Endothelial cell of umbilical vein (primary cell): ENCODE results near the gene SPG21. TPM values are rescaled to one million over a fixed set of nuclear protein-coding genes. Genes with fewer than 3 reads are reported as not detected.

Source experiments
- BruUV-seq: library from RNA; stranded (reverse); fragments of 400-500 nt; replicated peaks from 2 replicates; lab custom pipeline; 2021; lab: Mats Ljungman, UMichigan
- CTCF ChIA-PET: fragments of 300-600, 350-600 bp; sonication (Branson Sonifier 250); formaldehyde crosslinking; loops from one replicate; lab custom pipeline; 2021; ENCODE audit warnings: antibody characterized with exemption, inconsistent platforms; lab: Charles Lee
- POLR2A ChIA-PET: fragments of 300-600, 350-600 bp; sonication (Branson Sonifier 250); formaldehyde crosslinking; loops from one replicate; lab custom pipeline; 2021; ENCODE audit warnings: antibody characterized with exemption, inconsistent platforms; lab: Charles Lee
- DNase-seq: peaks from one replicate; pipeline ENCODE4 v3.0.0-alpha.2; 2011; ENCODE audit warnings: low read depth, low spot score
- FAIRE-seq: peaks from 2 replicates; lab custom pipeline; 2011; peaks lifted over from hg19 to GRCh38; lab: Jason Lieb, UNC
- H2AFZ ChIP-seq: 2 replicates; pipeline ENCODE4 v1.6.0; 2012; ENCODE audit warnings: low read depth, low read length, control low read depth, inconsistent platforms
- H3K27ac ChIP-seq: 2 replicates; pipeline ENCODE4 v1.5.1; 2011; ENCODE audit warnings: low read depth, mild to moderate bottlenecking, control low read depth, low read length, moderate library complexity; ENCODE audit not compliant: insufficient read depth
- H3K27me3 ChIP-seq, 2 experiments: 2 replicates each; pipeline versions ENCODE4 v1.6.0 to v1.6.1; 2011; ENCODE audit warnings: low read length in 2 of 2, mixed read lengths in 1 of 2; ENCODE audit not compliant: control insufficient read depth in 2 of 2, insufficient read depth in 2 of 2
- H3K36me3 ChIP-seq, 2 experiments: 2 replicates in 1 of 2; 3 replicates in 1 of 2; pipeline ENCODE4 v1.5.1; 2011; ENCODE audit warnings: low read length in 2 of 2, mild to moderate bottlenecking in 1 of 2, moderate library complexity in 1 of 2; ENCODE audit not compliant: control insufficient read depth in 2 of 2, insufficient read depth in 2 of 2; ENCODE audit errors: extremely low read depth in 1 of 2
- H3K4me1 ChIP-seq: 3 replicates; pipeline ENCODE4 v1.5.1; 2011; ENCODE audit warnings: mild to moderate bottlenecking, low read length; ENCODE audit not compliant: control insufficient read depth, insufficient read depth; ENCODE audit errors: extremely low read depth
- H3K4me2 ChIP-seq: 2 replicates; pipeline ENCODE4 v1.6.1; 2011; ENCODE audit warnings: low read length, control low read depth, mixed read lengths; ENCODE audit not compliant: insufficient read depth
- H3K4me3 ChIP-seq, 3 experiments: fragments of 200-600 bp in 1 of 3; sonication (generic), shearing (Covaris generic) in 1 of 3; replicated peaks in 1 of 3; 2 replicates each; pipeline ENCODE4 v1.5.1; 2011 to 2016; ENCODE audit warnings: control low read depth in 3 of 3, low read length in 3 of 3, mild to moderate bottlenecking in 2 of 3, inconsistent platforms in 1 of 3, low read depth in 1 of 3, moderate library complexity in 1 of 3; ENCODE audit not compliant: insufficient read depth in 1 of 3
- H3K79me2 ChIP-seq: 2 replicates; pipeline ENCODE4 v1.6.0; 2012; ENCODE audit warnings: low read length, inconsistent platforms; ENCODE audit not compliant: control insufficient read depth, insufficient read depth
- H3K9ac ChIP-seq: replicated peaks from 2 replicates; pipeline ENCODE3; 2011; ENCODE audit warnings: low read length, control low read depth; ENCODE audit not compliant: insufficient read depth; ENCODE audit errors: extremely low read depth
- H3K9me1 ChIP-seq: replicated peaks from 3 replicates; pipeline ENCODE4 v1.6.0; 2011; ENCODE audit warnings: mild to moderate bottlenecking, low read length; ENCODE audit not compliant: control insufficient read depth, insufficient read depth; ENCODE audit errors: extremely low read depth
- H3K9me3 ChIP-seq: replicated peaks from 2 replicates; pipeline ENCODE4 v1.5.1; 2012; ENCODE audit warnings: low read length, inconsistent platforms; ENCODE audit not compliant: control insufficient read depth, insufficient read depth
- H4K20me1 ChIP-seq: replicated peaks from 2 replicates; pipeline ENCODE3; 2011; ENCODE audit warnings: mild to moderate bottlenecking, low read length; ENCODE audit not compliant: control insufficient read depth, insufficient read depth; ENCODE audit errors: extremely low read depth
- CTCF ChIP-seq, 2 donors: IDR thresholded peaks; 1 replicate in 1 of 2; 2 replicates in 1 of 2; pipeline ENCODE4 v1.5.1; 2011; ENCODE audit warnings: low read length in 2 of 2, mild to moderate bottlenecking in 2 of 2, moderate library complexity in 2 of 2, control low read depth in 1 of 2, inconsistent platforms in 1 of 2, low read depth in 1 of 2; ENCODE audit not compliant: insufficient read depth in 1 of 2; ENCODE audit errors: extremely low read depth in 1 of 2
- EZH2 ChIP-seq: IDR thresholded peaks from 2 replicates; pipeline ENCODE4 v1.6.1; 2012; ENCODE audit warnings: borderline replicate concordance, low read depth, mild to moderate bottlenecking, moderate library complexity, low read length, inconsistent platforms; ENCODE audit not compliant: severe bottlenecking
- JUN ChIP-seq: IDR thresholded peaks from 2 replicates; pipeline ENCODE4 v1.6.1; 2011; ENCODE audit warnings: borderline replicate concordance, low read depth; ENCODE audit not compliant: insufficient read length, insufficient read depth
- MYC ChIP-seq: IDR thresholded peaks from one replicate; pipeline ENCODE4 v1.6.1; 2011; ENCODE audit warnings: mild to moderate bottlenecking, low read depth, low read length
- POLR2A ChIP-seq: IDR thresholded peaks from 2 replicates; pipeline ENCODE4 v1.6.1; 2012; ENCODE audit warnings: low read depth, mild to moderate bottlenecking, control low read depth, low read length
- POLR2AphosphoS5 ChIP-seq: IDR thresholded peaks from 2 replicates; pipeline ENCODE4 v1.6.1; 2012; ENCODE audit warnings: low read depth, mild to moderate bottlenecking, control low read depth, low read length, moderate library complexity; ENCODE audit not compliant: insufficient read depth
- dilution Hi-C: fragments of 300-500 bp; cut with MboI; formaldehyde crosslinking; loops from one replicate; pipeline ENCODE4 v1.15.0; 2019; ENCODE audit warnings: low sequenced_read_pairs; ENCODE audit not compliant: extremely low pct_ligation_motif_present
- intact Hi-C: fragments of 100-400 bp; cut with micrococcal nuclease; formaldehyde crosslinking; loops from one replicate; pipeline ENCODE4 v1.10.0; 2022
- polyA plus RNA-seq, 4 experiments: library from polyadenylated mRNA; depleted of rRNA in 3 of 4; stranded (reverse) in 3 of 4; unstranded in 1 of 4; fragments of >200 nt; gene quantifications; 2 replicates each; pipeline versions ENCODE4 v1.2.1 to v1.2.3, GENCODE V29; 2011 to 2012; ENCODE audit warnings: missing spikeins in 1 of 4
- total RNA-seq: library from RNA; stranded (reverse); gene quantifications from 2 replicates; pipeline ENCODE4 v1.2.3, GENCODE V29; 2021

The SPG21 gene
- total and polyA plus RNA-seq, 2 donors (not counting 3 experiments of a cell fraction or from before 2014, with no cell fraction given) = 70.2 to 82.5 TPM

GRCh38 chr15:64931381-64931780 lies 58.3 kb downstream of the SPG21 start:
- no peaks in the 10 kb centered on the region for H4K20me1 ChIP-seq
- H3K36me3 ChIP-seq = no peaks in the 10 kb centered on the region
- no peak for DNase-seq
- ChIA-PET CTCF (interaction anchor here (0.7 to 0.8 kb wide), 2 partner anchors 26 to 96 kb away, joined by 3 to 4 read pairs; no protein-coding TSS in a partner anchor), POLR2A (no interaction called here)
- H3K9me3 ChIP-seq = no peaks in the 10 kb centered on the region
- intact Hi-C loops (no loop called here), dilution Hi-C loops (no loop called here)
- H2AFZ ChIP-seq = peak overlapping the region; percentile 72
- H3K4me1 ChIP-seq = peaks cover 11% of the 10 kb centered on the region
- no peak for FAIRE-seq
- H3K9ac ChIP-seq = no peak overlapping the region
- H3K27ac ChIP-seq = no peak overlapping the region
- no TSS peak for BruUV-seq
- no peak for TF ChIP-seq POLR2A
- no peak for TF ChIP-seq POLR2AphosphoS5
- TF ChIP-seq MYC = no peak
- no peak for TF ChIP-seq JUN
- no peak for TF ChIP-seq EZH2
- TF ChIP-seq CTCF (IDR thresholded peaks at IDR 0.05; ENCODE audit: extremely low read depth in 1 of 2, insufficient read depth in 1 of 2, low read depth in 1 of 2, low read length in 2 of 2) = no peak
- H3K9me1 ChIP-seq = no peaks in the 10 kb centered on the region
- no peak overlapping the region for H3K4me2 ChIP-seq
- no peaks in the 10 kb centered on the region for H3K27me3 ChIP-seq
- no peaks in the 10 kb centered on the region for H3K79me2 ChIP-seq
- no peak overlapping the region for H3K4me3 ChIP-seq
